Activated CD4-positive, alpha-beta T cell treated with anti-CD3 and anti-CD28 coated beads, Interleukin-2, amount 50 U/mL, for 48 hours (primary cell): Measurements from ENCODE around the gene SETDB2.

Experiments
- DNase-seq, 2 experiments: peaks; one replicate each; pipeline ENCODE4 v3.0.0-alpha.2; 2020

Gene SETDB2, protein sequence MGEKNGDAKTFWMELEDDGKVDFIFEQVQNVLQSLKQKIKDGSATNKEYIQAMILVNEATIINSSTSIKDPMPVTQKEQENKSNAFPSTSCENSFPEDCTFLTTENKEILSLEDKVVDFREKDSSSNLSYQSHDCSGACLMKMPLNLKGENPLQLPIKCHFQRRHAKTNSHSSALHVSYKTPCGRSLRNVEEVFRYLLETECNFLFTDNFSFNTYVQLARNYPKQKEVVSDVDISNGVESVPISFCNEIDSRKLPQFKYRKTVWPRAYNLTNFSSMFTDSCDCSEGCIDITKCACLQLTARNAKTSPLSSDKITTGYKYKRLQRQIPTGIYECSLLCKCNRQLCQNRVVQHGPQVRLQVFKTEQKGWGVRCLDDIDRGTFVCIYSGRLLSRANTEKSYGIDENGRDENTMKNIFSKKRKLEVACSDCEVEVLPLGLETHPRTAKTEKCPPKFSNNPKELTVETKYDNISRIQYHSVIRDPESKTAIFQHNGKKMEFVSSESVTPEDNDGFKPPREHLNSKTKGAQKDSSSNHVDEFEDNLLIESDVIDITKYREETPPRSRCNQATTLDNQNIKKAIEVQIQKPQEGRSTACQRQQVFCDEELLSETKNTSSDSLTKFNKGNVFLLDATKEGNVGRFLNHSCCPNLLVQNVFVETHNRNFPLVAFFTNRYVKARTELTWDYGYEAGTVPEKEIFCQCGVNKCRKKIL

GRCh38 chr13:49443704-49444523 lies at the start of gene SETDB2, which contains the start of gene CAB39L:
SETDB2 (plus strand) TSS chr13:49444274; CDS start chr13:49451894, 7,620 bp downstream.
CAB39L (minus strand) TSS chr13:49444064; CDS start chr13:49382910, 61,154 bp downstream.
- DNase-seq, result peak; percentile 98 to 99

DNA sequence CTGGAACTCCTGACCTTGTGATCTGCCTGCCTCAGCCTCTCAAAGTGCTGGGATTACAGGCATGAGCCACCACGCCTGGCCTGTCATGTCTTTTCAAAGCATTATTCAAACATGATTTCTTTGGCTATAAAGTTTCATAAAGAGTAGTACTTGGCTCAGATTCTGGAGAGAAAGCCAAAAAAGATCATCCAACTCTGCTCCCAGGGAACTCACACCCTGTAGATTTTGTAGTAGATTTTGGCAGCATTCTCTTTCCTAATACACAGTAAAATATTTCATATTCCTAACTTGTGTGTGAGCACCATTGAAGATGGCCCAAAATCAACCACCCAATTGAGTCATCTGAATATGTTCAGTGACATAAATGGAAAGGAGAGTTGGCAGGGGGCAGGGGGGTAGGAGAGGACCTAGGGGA lies 48.6 kb upstream of the SETDB2 start:
- no peak for DNase-seq

DNA sequence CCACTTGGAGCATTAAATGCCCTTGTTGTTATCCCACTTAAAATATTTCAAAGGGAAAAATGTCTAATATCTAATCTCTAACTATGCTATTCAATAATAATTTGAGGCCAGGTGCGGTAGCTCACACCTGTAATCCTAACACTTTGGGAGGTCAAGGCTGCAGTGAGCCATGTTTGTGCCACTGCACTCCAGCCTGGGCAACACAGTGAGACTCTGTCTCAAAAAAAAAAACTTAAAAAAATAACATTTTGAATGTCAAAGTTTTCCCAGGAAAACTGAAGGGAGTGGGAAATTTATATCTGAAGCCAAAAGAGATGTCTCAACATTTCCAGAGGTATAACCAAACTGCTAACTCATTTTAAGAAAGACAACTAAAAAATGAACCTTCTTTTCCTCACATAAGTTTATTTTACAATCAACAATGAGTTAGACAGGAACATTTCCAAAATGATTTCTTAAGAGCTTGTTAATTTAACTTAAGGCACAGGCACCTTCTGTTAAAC lies 48.1 kb upstream of the SETDB2 start:
- DNase-seq, result no peak

- DNase-seq, result no peak
Measured at GRCh38 chr13:49399801-49400472, 44.1 kb upstream of the SETDB2 start.

DNA sequence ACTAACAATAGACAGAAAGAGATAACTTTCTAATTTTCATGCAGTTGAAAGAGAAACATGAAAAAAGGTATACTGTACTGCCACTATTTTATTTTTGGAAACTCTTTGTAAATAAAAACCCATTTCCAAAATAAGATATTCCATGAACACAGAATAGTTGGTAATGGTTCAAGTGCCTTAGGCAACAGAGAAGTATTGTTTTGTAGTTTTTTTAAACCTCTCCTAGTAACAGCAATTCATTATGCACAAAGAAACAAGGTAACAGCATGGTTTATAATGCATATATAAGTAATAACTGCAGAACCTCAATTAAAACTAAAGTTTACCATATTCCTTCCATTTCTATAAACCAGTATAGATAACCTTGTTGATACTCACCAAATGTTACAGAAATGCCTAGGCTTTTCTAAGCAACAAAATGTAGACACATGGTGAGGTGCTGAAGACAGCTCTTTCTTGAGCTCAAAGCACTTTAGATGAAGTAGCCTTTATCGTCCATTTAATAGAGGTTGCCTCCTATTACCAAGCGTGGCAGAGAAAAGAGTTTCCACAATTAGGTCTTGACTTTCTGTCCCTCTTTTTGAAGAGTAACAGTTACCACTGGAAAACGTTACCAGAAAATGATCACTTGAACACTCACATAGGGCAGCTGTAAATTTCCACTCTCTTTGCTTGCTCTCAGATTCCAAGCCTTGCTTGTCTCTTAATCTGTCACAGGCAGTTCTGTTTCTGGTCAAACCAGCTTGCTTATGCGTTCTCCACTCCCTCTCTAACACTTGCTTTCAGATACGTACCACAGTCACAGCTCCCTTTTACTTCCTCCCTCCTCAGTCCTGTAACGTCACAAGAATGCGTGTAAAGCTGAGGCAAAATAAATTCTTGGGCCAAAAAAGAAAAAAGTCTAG lies 43.1 kb upstream of the SETDB2 start:
- no peak for DNase-seq

GRCh38 chr13:49403996-49404702 lies 39.9 kb upstream of the SETDB2 start:
- DNase-seq, result no peak

DNA sequence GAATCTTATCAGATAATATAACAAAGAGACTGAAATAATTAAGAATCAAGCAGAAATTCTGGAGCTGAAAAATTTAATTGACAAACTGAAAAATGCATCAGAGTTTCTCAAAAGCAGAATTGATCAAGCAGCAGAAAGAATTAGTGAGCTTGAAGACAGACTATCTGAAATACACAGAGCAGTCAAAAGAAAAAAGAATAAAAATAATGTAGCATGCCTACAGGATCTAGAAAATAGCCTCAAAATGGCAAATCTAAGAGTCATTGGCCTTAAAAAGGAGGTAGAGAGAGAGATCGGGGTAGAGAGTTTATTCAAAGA lies 39.4 kb upstream of the SETDB2 start:
- DNase-seq, result no peak

GRCh38 chr13:49407068-49407467 lies 37.0 kb upstream of the SETDB2 start:
- no peak for DNase-seq

DNA sequence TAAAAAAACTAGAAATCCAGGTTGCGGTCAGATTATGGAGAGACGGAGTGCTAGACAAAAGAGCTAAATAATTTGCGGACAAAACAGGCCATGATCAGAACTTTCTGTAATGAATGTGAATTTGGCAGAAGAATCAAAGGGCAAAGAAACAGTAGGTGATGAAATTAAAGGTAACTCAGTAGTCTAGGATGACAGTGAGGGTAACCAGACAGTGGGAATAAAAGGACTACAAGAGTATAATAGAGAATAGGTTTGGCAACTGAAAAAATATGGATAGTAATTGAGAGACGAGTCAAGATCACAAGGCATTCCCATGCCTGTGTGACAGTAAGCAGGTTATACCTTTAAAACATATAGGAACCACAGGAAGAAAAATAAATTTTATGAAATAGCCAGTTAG lies 36.1 kb upstream of the SETDB2 start:
- no peak for DNase-seq

DNA sequence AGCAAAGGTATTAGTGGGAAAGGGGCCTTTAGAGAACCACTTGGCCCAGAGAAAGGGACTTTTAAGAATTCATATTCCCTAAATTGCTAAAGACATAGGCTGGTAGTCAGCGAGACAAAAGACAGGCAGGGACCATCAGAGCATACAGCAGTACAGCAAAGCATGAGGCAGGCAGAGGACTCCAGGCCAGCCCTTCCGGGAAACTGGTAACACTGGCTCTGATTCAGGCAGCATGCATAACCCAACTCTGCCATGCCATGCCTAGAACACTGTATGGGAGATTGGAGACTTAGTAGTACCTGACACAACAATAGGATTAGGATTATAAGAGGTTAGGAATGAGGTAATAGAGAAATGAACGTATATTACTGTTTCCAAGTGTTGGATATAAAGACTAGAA lies 35.1 kb upstream of the SETDB2 start:
- DNase-seq, result no peak

- no peak for DNase-seq
Measured at GRCh38 chr13:49410006-49410405, 34.1 kb upstream of the SETDB2 start.

DNA sequence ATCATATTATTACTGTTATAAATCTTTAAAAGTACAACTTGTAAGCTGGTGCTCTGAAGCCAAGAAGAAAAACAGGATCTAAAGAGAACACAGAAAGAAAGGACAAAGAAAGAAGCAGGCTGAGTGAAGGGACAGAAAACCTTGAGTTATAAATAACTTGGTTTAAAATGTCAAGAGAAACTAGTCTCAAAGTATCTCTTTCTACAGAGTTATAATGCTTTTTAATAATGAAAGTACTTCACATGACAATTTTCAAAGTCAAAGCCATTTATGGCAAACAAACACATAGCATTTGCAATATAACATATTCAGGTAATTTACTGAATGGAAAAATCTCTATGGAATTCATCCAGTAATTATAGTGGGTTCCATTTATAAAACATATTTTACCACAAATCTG lies 33.6 kb upstream of the SETDB2 start:
- DNase-seq, result no peak

DNA sequence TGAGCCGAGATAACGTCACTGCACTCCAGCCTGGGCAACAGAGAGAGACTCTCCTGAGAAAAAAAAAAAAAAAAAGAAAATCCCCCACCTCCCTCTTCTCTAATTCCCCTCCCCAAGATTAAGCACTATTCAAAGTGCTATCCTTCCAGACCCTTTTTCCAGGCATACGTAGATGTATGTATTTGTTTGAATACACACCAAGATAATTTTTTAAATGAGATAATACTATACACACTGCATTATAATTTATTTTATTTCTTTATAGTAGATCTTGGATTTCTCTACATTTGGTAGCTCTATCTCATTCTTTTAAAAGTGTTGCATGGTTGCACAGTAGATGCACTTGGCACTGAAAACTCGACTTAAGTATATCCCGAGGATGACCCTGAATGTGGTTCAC lies 32.7 kb upstream of the SETDB2 start:
- DNase-seq, result no peak

DNA sequence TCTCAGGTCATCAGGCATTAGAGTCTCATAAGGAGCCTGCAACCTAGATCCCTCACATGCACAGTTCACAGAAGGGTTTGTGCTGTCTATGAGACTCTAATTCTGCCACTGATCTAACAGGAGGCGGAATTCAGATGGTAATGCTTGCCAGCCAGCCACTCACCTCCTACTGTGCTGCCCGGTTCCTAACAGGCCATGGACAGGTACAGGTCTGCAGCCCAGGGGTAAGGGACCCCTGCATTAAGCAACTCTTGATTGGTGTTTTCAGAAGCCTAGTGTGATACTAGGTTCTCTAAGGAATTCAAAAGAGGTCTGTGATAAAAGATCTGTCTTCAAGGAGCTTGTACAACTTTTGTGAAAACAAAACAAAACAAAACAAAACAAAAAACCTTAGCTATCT lies 31.3 kb upstream of the SETDB2 start:
- DNase-seq, result no peak

- DNase-seq, result no peak
Measured at GRCh38 chr13:49417161-49417560, 26.9 kb upstream of the SETDB2 start.

DNA sequence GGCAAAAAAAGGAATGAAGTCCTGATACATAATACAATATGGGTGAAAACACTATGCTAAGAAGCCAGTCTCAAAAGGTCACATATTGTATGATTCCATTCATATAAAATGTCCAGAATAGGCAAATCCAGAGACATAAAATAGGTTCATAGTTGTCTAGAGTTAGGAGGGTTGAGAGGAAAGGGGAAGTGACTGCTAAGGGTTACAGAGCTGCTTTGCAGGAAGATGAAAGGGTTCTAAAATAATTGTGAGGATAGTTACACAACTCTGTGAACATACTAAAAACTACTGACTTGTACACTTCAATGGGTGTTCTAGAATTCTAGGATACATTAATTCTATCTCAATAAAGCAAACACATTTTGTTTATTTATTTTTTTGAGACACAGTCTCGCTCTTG lies 25.9 kb upstream of the SETDB2 start:
- DNase-seq, result no peak

- no peak for DNase-seq
Measured at GRCh38 chr13:49419276-49419675, 24.8 kb upstream of the SETDB2 start.

DNA sequence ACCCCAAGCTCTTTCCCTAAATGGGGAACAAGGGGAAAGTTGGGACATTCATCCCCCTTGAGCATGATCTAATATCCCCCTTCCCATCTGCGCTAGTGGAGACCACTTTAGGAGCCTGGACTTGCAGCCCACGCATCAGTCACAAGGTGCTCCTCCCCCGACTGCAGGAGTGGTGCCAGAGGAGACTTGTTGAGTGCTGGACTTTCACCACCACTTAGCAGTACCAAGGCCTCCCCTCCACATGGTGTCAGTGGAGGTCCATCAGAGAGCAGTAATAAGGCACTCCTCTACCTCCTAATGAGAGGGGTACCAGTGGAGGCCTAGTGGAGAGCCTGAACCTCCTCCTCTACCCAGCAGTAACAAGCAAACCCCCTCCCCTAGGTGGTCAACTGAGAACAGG lies 22.7 kb upstream of the SETDB2 start:
- peak; percentile 10 to 22 for DNase-seq

DNA sequence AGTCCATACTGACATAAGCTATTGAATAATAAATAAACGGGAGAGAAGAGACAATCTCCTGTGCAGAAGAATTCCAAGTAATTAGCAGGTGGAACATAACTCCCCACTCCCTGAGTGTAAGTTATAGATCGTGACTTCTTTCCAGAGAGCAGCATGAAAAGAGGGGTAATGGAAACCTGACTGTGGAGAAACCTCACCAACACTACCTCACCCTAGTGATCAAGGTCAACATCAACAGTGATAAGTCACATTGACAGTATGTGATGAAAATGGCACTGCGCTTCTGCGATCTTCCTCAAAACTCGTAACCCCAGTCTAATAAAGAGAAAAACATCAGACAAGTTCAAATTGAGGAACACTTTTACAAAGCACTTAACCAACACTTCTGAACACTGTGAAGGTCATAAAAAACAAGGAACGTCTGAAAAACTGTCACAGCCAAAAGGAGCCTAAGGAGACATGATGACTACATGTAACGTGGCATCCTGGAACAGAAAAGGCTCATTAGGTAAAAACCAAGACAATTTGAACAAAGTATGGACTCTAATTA lies 20.0 kb upstream of the SETDB2 start:
- no peak for DNase-seq

DNA sequence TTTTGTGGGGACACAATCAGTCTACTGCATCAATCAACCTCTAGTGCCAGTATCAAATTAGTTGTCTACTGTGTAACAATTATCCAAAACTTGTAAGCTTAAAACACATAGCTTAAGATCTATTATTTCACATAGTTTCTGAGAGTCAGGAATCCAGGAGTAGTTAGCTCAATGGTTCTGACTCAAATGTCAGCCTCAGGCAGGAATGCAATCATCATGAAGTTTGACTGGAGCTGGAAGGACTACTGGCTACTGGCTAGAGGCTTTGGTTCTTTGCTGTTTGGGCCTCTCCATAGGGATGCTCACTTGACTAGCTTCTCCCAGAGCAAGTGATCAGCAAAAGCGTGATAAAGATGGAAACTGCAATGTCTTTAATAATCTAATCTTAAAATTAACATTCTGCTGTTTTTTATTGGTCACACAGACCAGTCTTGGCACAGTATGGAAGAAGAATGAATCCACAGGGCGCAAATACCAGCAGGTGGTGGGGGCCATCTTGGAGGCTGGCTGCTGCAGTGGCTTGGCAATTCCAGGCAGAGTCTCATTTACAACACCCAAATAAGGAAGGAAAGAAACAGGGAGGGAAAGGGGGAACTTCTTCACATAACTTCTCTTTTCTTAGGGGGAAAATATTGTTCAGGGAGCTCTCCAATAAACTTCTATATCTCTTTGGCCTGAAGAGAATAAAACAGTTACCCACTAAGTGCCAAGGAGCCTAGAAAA lies 15.9 kb upstream of the SETDB2 start:
- DNase-seq, result no peak
